H1 (cell line): ENCODE results near the gene FRMD3. TPM values are rescaled to one million over a fixed set of nuclear protein-coding genes. Genes with fewer than 3 reads are reported as not detected.

ENCODE experiments used
- CTCF ChIA-PET: fragments of 300-600 bp; sonication (Branson Sonifier 250); formaldehyde crosslinking; loops from one replicate; lab custom pipeline; 2021; ENCODE audit not compliant: partially characterized antibody; lab: Charles Lee
- POLR2A ChIA-PET: fragments of 300-600 bp; sonication (Branson Sonifier 250); formaldehyde crosslinking; loops from one replicate; lab custom pipeline; 2021; ENCODE audit warnings: inconsistent platforms; ENCODE audit not compliant: partially characterized antibody; lab: Charles Lee
- DNase-seq, 2 experiments: peaks; one replicate each; pipeline versions ENCODE4 v3.0.0 to v3.0.0-alpha.2; 2010 to 2022; ENCODE audit warnings: low spot score in 2 of 2, low read depth in 1 of 2, mixed read lengths in 1 of 2
- FAIRE-seq: peaks from 2 replicates; lab custom pipeline; 2011; peaks lifted over from hg19 to GRCh38; lab: Jason Lieb, UNC
- H2AFZ ChIP-seq: 2 replicates; pipeline ENCODE4 v1.8.1; 2012; ENCODE audit warnings: low read length, inconsistent platforms
- H2AK5ac ChIP-seq: 2 replicates; pipeline ENCODE4 v1.6.1; 2013; ENCODE audit warnings: low read depth, low read length
- H2BK120ac ChIP-seq: replicated peaks from 2 replicates; pipeline ENCODE3; 2013; ENCODE audit warnings: low read depth, low read length, inconsistent platforms
- H2BK12ac ChIP-seq: 2 replicates; pipeline ENCODE4 v1.6.1; 2013; ENCODE audit warnings: low read depth, low read length
- H2BK15ac ChIP-seq: 2 replicates; pipeline ENCODE4 v1.6.1; 2013; ENCODE audit warnings: low read length
- H2BK20ac ChIP-seq: 2 replicates; pipeline ENCODE4 v1.6.1; 2013; ENCODE audit warnings: low read length
- H2BK5ac ChIP-seq: 2 replicates; pipeline ENCODE4 v1.6.1; 2013; ENCODE audit warnings: low read depth, low read length
- H3K14ac ChIP-seq: 2 replicates; pipeline ENCODE4 v1.6.1; 2013; ENCODE audit warnings: inconsistent platforms; ENCODE audit not compliant: insufficient read length
- H3K18ac ChIP-seq: 2 replicates; pipeline ENCODE4 v1.6.1; 2013; ENCODE audit warnings: low read length; ENCODE audit errors: extremely low read depth
- H3K23ac ChIP-seq: 2 replicates; pipeline ENCODE4 v1.6.1; 2013; ENCODE audit warnings: inconsistent platforms; ENCODE audit not compliant: insufficient read length
- H3K23me2 ChIP-seq: 2 replicates; pipeline ENCODE4 v1.6.1; 2013; ENCODE audit warnings: low read depth, low read length
- H3K27ac ChIP-seq: 2 replicates; pipeline ENCODE4 v1.6.1; 2011; ENCODE audit warnings: low read depth, low read length, inconsistent platforms
- H3K27me3 ChIP-seq, 4 experiments: replicated peaks in 1 of 4; 1 replicate in 1 of 4; 2 replicates in 3 of 4; pipeline versions ENCODE4 v1.6.1 to v1.8.1; 2011 to 2013; ENCODE audit warnings: low read length in 3 of 4, mild to moderate bottlenecking in 3 of 4, inconsistent platforms in 2 of 4, mixed read lengths in 2 of 4, moderate library complexity in 1 of 4; ENCODE audit not compliant: control insufficient read depth in 3 of 4, insufficient read depth in 3 of 4; ENCODE audit errors: extremely low read depth in 1 of 4
- H3K36me3 ChIP-seq, 4 experiments: 2 replicates each; pipeline versions ENCODE4 v1.6.1 to v1.8.1; 2011 to 2013; ENCODE audit warnings: mild to moderate bottlenecking in 4 of 4, low read length in 3 of 4, moderate library complexity in 2 of 4, control low read depth in 1 of 4, inconsistent platforms in 1 of 4; ENCODE audit not compliant: insufficient read depth in 4 of 4, control insufficient read depth in 2 of 4
- H3K4ac ChIP-seq: replicated peaks from 2 replicates; pipeline ENCODE3; 2013; ENCODE audit warnings: low read length, low read depth, mixed read lengths, inconsistent platforms; ENCODE audit not compliant: insufficient read length
- H3K4me1 ChIP-seq, 4 experiments: replicated peaks in 1 of 4; 1 replicate in 1 of 4; 2 replicates in 3 of 4; pipeline versions ENCODE4 v1.6.1 to v1.8.1; 2011 to 2013; ENCODE audit warnings: low read length in 3 of 4, inconsistent platforms in 2 of 4, mixed read lengths in 1 of 4; ENCODE audit not compliant: insufficient read depth in 4 of 4, control insufficient read depth in 3 of 4
- H3K4me2 ChIP-seq, 2 experiments: 2 replicates each; pipeline versions ENCODE4 v1.6.1 to v1.8.1; 2011 to 2013; ENCODE audit warnings: low read depth in 2 of 2, low read length in 2 of 2, control low read depth in 1 of 2, inconsistent platforms in 1 of 2, mild to moderate bottlenecking in 1 of 2; ENCODE audit not compliant: insufficient read depth in 1 of 2
- H3K4me3 ChIP-seq, 4 experiments: fragments of 200-600, 300-600 bp in 1 of 4; sonication (generic), shearing (Covaris generic), sonication (Bioruptor Twin) in 1 of 4; 2 replicates each; pipeline versions ENCODE4 v1.5.1 to v1.8.1; 2011 to 2016; ENCODE audit warnings: low read length in 4 of 4, low read depth in 3 of 4, control low read depth in 2 of 4, inconsistent platforms in 2 of 4, mild to moderate bottlenecking in 2 of 4, mixed read lengths in 1 of 4, moderate library complexity in 1 of 4; ENCODE audit not compliant: insufficient read depth in 2 of 4; ENCODE audit errors: extremely low read depth in 1 of 4
- H3K56ac ChIP-seq: replicated peaks from 2 replicates; pipeline ENCODE3; 2013; ENCODE audit warnings: low read depth, mild to moderate bottlenecking, mixed read lengths, low read length, inconsistent platforms; ENCODE audit not compliant: insufficient read length
- H3K79me1 ChIP-seq: 2 replicates; pipeline ENCODE4 v1.6.1; 2013; ENCODE audit warnings: low read depth, low read length, control low read depth
- H3K79me2 ChIP-seq, 2 experiments: 2 replicates each; pipeline versions ENCODE4 v1.6.1 to v1.8.1; 2012 to 2013; ENCODE audit warnings: low read length in 2 of 2, mild to moderate bottlenecking in 2 of 2, inconsistent platforms in 1 of 2; ENCODE audit not compliant: insufficient read depth in 2 of 2, control insufficient read depth in 1 of 2
- H3K9ac ChIP-seq, 4 experiments: replicated peaks in 1 of 4; 1 replicate in 1 of 4; 2 replicates in 3 of 4; pipeline versions ENCODE4 v1.6.1 to v1.8.1; 2011 to 2013; ENCODE audit warnings: low read depth in 3 of 4, low read length in 3 of 4, control low read depth in 2 of 4, mild to moderate bottlenecking in 2 of 4, moderate library complexity in 2 of 4, inconsistent platforms in 1 of 4; ENCODE audit errors: extremely low read depth in 1 of 4
- H3K9me3 ChIP-seq, 2 experiments: 2 replicates each; pipeline versions ENCODE4 v1.6.1 to v1.8.1; 2012 to 2013; ENCODE audit warnings: mild to moderate bottlenecking in 2 of 2, moderate library complexity in 2 of 2, control low read depth in 1 of 2, inconsistent platforms in 1 of 2, low read depth in 1 of 2, low read length in 1 of 2, mixed read lengths in 1 of 2; ENCODE audit not compliant: insufficient read depth in 2 of 2
- H4K20me1 ChIP-seq, 2 experiments: replicated peaks in 1 of 2; 2 replicates each; pipeline versions ENCODE3 to v1.8.1; 2011 to 2013; ENCODE audit warnings: inconsistent platforms in 2 of 2, low read length in 2 of 2, mild to moderate bottlenecking in 1 of 2; ENCODE audit not compliant: insufficient read depth in 2 of 2, control insufficient read depth in 1 of 2
- H4K5ac ChIP-seq: 2 replicates; pipeline ENCODE4 v1.6.1; 2013; ENCODE audit warnings: low read length, low read depth, mixed read lengths, inconsistent platforms; ENCODE audit not compliant: insufficient read length
- H4K8ac ChIP-seq: 2 replicates; pipeline ENCODE4 v1.8.0; 2013; ENCODE audit warnings: mild to moderate bottlenecking, moderate library complexity, low read length, inconsistent platforms; ENCODE audit not compliant: insufficient read depth; ENCODE audit errors: extremely low read depth
- H4K91ac ChIP-seq: replicated peaks from 2 replicates; pipeline ENCODE3; 2013; ENCODE audit warnings: low read length, mixed read lengths, inconsistent platforms; ENCODE audit not compliant: insufficient read length
- ASH2L ChIP-seq: fragments of 200-600, 300-600 bp; sonication (generic); IDR thresholded peaks from one replicate; pipeline ENCODE4 v1.7.1; 2017; ENCODE audit warnings: low read length
- CBX5 ChIP-seq: fragments of 300-800, 300-1000 bp; sonication (generic); IDR thresholded peaks from 2 replicates; pipeline ENCODE4 v1.7.1; 2016; ENCODE audit warnings: antibody characterized with exemption, low read length, low read depth
- CTBP2 ChIP-seq: IDR thresholded peaks from 2 replicates; pipeline ENCODE4 v1.7.0; 2011; ENCODE audit warnings: borderline replicate concordance, mild to moderate bottlenecking, moderate library complexity, mixed read lengths, low read length; ENCODE audit not compliant: insufficient read depth, insufficient read length
- FOSL1 ChIP-seq: IDR thresholded peaks from 2 replicates; pipeline ENCODE4 v1.6.1; 2011; ENCODE audit warnings: mild to moderate bottlenecking, low read depth, low read length, moderate library complexity; ENCODE audit not compliant: insufficient read depth
- POLR2A ChIP-seq, 2 experiments: IDR thresholded peaks; 1 replicate in 1 of 2; 2 replicates in 1 of 2; pipeline ENCODE4 v1.6.1; 2011; ENCODE audit warnings: low read depth in 2 of 2, low read length in 2 of 2, mild to moderate bottlenecking in 2 of 2; ENCODE audit errors: control extremely low read depth in 1 of 2
- SP1 ChIP-seq: IDR thresholded peaks from 2 replicates; pipeline ENCODE4 v1.6.1; 2011; ENCODE audit warnings: low read depth, low read length
- TBP ChIP-seq: IDR thresholded peaks from 2 replicates; pipeline ENCODE4 v1.6.1; 2011; ENCODE audit warnings: low read depth, low read length, improper control_type of control experiment
- WGBS, 2 experiments: shearing (Covaris generic) in 1 of 2; methylation state at CpG; one replicate each; pipeline versions ENCODE4 v1.1.6 to v1.1.7; 2013 to 2015; ENCODE audit warnings: low lambda C conversion rate in 2 of 2, mixed read lengths in 2 of 2, inconsistent platforms in 1 of 2, low coverage in 1 of 2, missing lambda C conversion rate in 1 of 2; ENCODE audit not compliant: insufficient replicate concordance in 2 of 2, insufficient coverage in 1 of 2, insufficient read length in 1 of 2; ENCODE audit errors: extremely low coverage in 1 of 2, missing lambda C conversion rate in 1 of 2; 5-methylcytosine and 5-hydroxymethylcytosine counted together
- polyA plus RNA-seq, 7 experiments: library from polyadenylated mRNA; depleted of rRNA in 3 of 7; stranded (reverse) in 5 of 7; unstranded in 2 of 7; fragments of >200 nt in 5 of 7; fragments of 200-250 nt in 2 of 7; gene quantifications; 1 replicate in 5 of 7; 2 replicates in 1 of 7; 4 replicates in 1 of 7; pipeline versions ENCODE4 v1.2.1 to v1.2.3, GENCODE V29; 2011 to 2013; ENCODE audit warnings: missing spikeins in 2 of 7, mixed read lengths in 2 of 7
- total RNA-seq: library from RNA; stranded (reverse); fragmentation: NEBNext Ultra II Directional; extraction: Animal tissue kit (Norgen Biotek cat#: 25700); gene quantifications from 2 replicates; pipeline ENCODE4 v1.2.1, GENCODE V29; 2021

The FRMD3 gene
- total and polyA plus RNA-seq, 2 of the 8 experiments (the other 6 are each of a cell fraction or from before 2014, with no cell fraction given) = 0.15 to 1.4 TPM

GRCh38 chr9:83526211-83526610, 12.0 kb downstream of the FRMD3 start:
- Histone ChIP-seq H3K79me2 (no peaks in the 10 kb centered on the region), H3K18ac (no peak overlapping the region), H3K9ac (no peak overlapping the region), H2AK5ac (no peak overlapping the region), H2BK12ac (no peak overlapping the region), H3K9me3 (peaks cover 0 to 4% of the 10 kb centered on the region in 2 experiments; a peak in 2 of 4 replicates), H3K4me3 (no peak overlapping the region), H4K5ac (no peak overlapping the region), H3K14ac (no peak overlapping the region), H3K4ac (no peak overlapping the region), H3K56ac (no peak overlapping the region), H4K8ac (no peak overlapping the region), H3K4me2 (no peak overlapping the region), H2BK120ac (no peak overlapping the region), H3K27ac (no peak overlapping the region), H3K4me1 (peaks cover 0 to 4% (median 0%) of the 10 kb centered on the region in 4 experiments; a peak in 1 of 7 replicates), H3K36me3 (no peaks in the 10 kb centered on the region), H2BK20ac (no peak overlapping the region), H3K27me3 (no peaks in the 10 kb centered on the region), H3K79me1 (no peaks in the 10 kb centered on the region), H3K23ac (no peak overlapping the region), H2BK5ac (no peak overlapping the region), H4K91ac (no peak overlapping the region), H3K23me2 (peaks cover 3% of the 10 kb centered on the region; the same call in 1 of the 2 replicates), H2AFZ (no peak overlapping the region), H2BK15ac (no peak overlapping the region), H4K20me1 (no peaks in the 10 kb centered on the region)
- WGBS, 2 experiments = 87% methylated on average over 2 of the region's 2 CpGs; no CpG with 5 or more reads in 1 of the 2 experiments
- ChIA-PET CTCF (interaction anchor here (0.8 to 4.5 kb wide), 7 partner anchors 9 to 287 kb away, joined by 3 to 26 read pairs (median 3); no protein-coding TSS in a partner anchor), POLR2A (interaction anchor here (0.6 to 1.4 kb wide), 2 partner anchors 12 to 514 kb away, joined by 3 to 4 read pairs; partner anchors contain the start of gene FRMD3)
- TF ChIP-seq CTBP2 (no peak), TBP (no peak), POLR2A (IDR thresholded peaks at IDR 0.05; ENCODE audit: control extremely low read depth in 1 of 2, low read depth in 2 of 2, low read length in 2 of 2) (no peak), SP1 (no peak), FOSL1 (no peak), CBX5 (no peak), ASH2L (no peak)
- FAIRE-seq (no peak), DNase-seq (no peak)
